Measurements from ENCODE around the gene BCO1.

The BCO1 gene

DNA sequence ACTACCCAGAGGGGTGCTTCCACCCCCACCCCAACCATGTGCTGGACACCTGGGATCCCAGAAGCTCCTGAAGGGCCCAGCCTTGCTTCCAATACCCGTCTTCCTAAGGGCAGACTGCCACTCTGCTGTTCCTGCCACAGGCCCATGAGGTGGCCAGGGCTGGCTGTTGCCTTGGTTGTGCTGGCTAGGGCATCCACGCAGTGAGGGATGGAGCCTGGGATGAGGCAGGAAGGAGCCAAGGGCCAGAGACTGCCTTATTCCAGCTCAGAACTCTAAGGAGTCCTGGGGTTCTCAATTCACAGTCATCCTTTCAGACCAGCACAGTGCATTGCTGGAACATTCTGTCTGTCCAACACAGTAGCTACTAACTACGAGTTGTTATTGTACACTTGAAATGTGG, 37.8 kb downstream of the BCO1 start:
- no peak for DNase-seq

DNA sequence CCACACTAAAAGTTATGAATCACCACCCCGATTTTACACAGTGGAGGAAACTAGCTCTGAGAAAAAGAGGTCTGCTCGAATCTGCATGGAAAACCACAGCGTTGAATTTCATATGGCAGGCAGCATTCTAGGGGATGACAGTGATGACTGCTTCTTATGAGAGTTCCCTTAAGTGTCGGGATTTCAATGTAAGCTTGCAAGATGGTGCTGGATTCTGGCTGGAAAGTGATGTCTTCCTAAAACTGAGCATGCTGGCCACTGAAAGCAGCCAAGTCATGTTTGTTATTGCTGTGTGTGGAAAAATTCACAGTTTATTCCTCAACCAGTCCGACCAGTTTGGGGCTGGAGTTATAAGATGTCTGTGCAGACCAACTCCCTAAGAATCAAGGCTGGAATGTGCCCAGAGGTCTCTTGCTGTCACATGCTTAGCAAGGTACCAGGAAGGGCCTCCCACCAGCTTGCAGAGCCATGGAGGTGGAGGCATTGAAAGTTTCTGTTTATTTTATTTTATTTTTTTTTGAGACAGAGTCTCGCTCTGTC, 39.1 kb downstream of the BCO1 start:
- DNase-seq: no peak

DNA sequence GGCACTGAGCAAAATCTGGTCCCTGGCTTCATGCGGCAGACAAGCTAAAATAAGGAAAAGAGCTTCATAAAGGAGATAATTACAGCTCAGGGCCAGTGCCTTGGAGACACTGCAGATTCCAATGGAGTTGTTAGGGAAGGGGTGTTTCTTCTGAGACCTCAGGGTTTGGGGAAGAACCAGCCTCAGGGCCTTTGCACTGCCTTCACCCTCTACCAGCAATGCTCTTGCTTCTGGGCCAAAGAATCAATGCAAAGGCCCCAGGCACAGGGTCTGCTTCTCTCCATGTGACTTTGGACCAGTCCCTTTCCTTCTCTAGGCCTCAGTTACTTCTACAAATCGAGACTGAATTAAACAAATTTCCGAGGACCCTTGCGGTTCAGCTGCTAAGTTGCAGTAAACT, 40.0 kb downstream of the BCO1 start:
- DNase-seq: no peak

DNA sequence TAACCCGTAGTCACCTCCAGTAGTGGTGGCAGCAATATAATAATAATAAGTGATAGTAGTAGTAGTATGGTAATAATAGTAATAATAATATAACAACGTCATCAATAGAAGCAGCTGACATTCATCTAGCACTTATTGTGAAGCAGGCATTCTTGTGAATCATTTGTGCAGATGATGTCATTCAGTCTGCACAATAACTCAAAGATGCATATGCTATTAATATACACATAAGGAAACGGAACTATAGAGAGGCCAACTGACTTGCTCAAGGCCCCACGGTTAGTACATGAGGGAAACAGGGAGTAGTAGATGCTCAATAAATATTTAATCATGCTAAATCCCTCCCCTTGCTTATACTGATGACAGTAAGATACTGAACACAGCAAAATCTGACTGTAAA, 40.9 kb downstream of the BCO1 start:
- no peak for DNase-seq

GRCh38 chr16:81280393-81280792, 41.9 kb downstream of the BCO1 start:
- no peak for DNase-seq

DNA sequence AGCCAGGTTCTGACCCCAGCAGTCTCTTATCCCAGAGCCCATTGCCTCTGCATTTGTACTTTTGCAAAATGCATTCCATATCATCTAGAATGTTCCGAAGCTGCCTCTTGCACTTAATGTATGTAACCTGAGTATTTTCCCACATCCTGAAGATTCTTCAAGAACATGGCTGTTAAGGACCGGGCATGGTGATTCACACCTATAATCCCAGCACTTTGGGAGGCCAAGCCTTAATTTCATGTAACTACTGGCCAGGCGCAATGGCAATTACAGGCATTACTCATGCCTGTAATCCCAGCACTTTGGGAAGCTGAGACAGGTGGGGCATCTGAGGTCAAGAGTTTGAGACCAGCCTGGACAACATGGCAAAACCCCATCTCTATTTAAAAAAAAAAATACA, 44.6 kb downstream of the BCO1 start:
- DNase-seq: no peak

- DNase-seq: no peak
Observed at GRCh38 chr16:81284995-81285600, 46.6 kb downstream of the BCO1 start.

DNA sequence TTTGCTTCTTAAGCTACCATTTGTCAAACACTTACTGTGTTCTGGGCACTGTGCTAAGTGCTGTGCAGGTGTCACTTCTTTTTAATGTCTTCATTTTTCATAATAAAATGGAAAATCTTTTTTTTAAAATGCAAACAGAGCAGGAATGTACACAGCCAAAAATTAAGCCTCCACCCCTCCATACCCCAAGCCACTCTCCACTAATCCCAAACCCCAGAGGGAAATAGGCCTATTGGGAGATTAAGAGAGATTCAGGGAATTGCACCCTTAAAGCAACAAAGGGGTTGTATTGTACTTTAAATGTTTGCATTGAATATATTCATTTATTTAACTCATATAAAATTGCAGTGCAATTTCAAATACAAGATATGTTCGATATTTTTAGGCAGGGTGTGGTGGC, 47.7 kb downstream of the BCO1 start:
- DNase-seq: no peak

DNA sequence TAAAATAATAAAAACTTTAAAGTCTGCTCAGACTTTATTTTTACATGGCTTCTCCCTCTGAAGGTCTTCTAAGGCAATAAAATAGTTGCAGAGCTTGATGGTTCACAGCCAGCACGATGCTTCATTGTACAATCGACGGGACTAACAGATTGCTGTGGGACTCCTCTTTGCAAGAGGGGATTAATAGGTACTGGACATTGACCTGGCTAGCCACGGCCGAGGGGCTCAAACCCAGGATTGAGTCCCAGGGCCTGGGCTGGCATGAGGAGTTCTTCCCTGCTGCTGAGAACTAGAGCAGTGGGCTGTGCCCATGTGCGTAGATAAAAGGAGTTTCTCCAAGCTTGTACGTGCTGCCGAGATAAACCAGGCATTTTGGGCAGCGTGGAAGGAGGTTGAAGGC, 52.6 kb downstream of the BCO1 start:
- DNase-seq: no peak

DNA sequence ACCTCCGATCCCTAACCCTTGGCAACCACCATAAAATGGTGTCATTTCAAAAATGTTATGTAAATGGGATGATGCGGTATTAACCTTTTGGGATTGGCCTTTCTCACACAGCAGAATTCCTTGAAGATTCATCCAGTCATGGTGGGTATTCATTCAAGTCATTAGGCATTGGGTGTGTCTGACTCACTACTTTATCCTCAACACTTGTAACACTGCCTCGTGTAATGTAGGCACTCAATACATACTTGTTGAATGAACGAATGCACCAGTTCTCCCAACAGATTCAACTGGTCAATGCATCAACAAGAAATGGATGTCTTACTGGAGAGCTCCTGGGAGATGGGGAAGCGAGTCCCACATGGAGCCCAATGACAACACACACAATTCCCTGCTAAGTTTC, 54.4 kb downstream of the BCO1 start:
- DNase-seq: no peak

DNA sequence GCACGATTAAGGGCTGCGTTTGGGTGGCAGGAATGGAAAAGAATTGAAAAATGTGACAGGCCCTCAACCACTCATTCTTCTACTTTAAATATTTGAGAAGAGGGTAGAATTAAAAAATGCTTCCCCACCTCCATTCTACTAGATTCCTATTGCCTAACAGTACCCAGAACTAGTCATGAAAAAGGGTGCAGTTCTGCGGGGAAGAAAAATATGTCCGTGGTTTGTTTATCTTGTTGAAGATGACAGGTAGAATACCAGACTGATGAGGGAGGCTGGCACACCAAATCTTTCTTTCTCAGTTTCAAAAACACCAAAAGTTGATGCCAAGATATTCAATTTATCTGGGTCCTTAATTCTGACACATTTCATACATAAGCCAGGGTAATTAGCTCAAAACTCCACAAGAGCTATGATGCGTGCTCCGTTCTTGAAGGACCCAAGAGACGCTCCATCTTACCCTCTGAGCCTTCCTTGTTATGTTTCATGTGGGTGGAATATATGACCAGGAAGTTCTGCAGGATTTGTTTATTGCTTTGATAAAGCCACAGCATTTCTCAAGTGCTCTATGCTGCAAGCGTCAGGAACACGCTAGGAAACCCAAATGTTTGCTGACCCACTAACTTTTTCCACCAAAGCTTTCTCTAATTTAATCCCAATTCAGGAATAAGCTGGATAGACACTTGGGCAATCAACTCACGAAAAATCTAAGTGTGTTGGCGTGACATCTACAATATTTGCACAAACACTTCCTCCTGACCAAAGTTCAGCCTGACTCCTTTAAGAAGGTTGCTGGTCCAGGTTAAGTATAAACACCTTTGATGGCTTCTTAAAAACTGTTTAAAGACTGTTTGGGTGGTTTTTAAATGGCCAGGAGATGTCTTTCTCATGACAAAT, 55.7 kb downstream of the BCO1 start:
- no peak for DNase-seq

DNA sequence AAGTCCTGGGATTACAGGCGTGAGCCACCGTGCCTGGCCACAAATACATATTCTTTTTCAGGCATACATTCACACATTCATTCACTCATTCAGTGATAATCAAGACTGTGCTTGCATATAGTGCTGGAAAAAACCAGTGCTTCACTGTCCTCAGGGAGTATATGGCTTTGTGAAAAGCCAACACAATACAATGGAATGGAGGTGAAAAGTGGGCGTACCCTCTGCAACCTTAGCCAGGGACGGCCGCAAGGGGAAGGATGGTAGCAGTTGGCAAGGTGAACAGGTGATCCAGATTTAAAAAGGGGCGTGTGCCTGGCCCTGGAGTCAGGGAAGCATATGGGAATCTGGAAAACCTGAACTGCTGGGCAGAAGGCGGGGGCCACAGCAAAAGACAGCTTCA, 58.1 kb downstream of the BCO1 start:
- DNase-seq: no peak

DNA sequence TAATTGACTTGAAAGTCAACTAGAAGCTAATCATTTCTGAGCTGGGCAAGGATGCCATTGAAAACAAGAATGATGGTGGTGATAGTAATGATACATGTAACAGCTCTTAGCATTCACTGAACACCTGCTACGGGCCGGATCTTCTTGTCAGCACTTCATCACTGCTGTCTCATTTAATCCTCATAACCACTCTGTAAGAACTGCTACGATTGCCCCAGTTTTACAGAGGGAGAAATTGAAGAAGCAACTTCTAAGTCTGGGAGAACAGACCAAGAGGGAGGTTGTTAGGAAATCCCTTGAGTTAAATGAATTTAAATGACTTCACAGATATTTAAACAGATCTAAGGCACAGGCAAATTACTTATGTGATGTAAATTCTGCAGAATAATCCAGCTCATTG, 69.3 kb downstream of the BCO1 start:
- DNase-seq: no peak

GRCh38 chr16:81310045-81310644, 71.7 kb downstream of the BCO1 start:
- DNase-seq: no peak

- no peak for DNase-seq
Observed at GRCh38 chr16:81311762-81312161, 73.3 kb downstream of the BCO1 start.

GRCh38 chr16:81313701-81314602, 75.5 kb downstream of the BCO1 start:
- DNase-seq: no peak

GRCh38 chr16:81314603-81315270, 76.2 kb downstream of the BCO1 start, which contains the start of gene GAN:
TSS of gene GAN (plus strand) at chr16:81314962. CDS start at chr16:81315114, 152 bp downstream.
- peak; percentile 86 for DNase-seq

DNA sequence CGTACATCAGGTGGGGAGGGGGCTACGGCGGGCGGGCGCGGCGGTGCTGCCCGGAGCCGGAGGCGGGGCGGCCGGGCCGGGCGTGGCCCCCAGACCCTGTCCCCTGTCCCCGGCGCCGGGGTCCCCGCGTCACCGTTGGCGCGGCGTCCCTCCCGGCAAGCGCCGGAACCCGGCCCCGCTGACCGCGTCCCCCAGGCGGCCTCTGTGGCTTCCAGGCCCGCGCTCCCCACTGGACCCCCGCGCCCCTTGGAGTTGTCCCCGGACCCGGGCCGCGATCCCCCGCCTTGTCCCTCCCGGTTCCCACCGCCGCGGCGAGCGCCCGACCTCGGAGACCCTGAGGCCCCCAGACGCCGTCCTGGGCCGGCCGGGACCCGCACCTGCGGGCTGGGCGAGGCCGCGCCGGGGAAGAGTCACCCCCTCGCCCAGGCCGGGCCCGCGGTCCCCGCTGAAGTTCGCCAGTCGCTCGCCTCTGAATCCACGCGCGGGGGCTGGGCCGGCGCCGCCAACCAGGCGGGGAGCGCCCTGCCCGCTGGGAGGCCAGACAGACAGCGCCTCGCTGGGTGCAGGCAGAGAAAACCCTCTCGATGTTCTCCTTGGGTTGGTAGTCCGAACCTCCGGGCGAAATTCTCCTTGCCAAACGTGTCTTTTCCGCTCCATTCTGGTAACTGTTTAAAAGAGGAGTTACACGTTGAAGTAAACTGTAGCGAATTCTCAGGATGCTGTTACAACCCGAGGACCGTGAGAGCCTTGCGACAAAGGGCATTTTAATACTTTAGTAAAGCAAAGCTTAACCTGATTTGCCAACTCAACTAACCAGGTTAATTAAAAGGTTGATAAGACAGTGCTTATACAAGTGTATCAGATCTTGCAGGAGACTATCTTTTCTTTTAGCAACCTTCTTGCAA, 77.0 kb downstream of the BCO1 start:
- DNase-seq: no peak

GRCh38 chr16:81316176-81316496, 77.6 kb downstream of the BCO1 start:
- DNase-seq: no peak

GRCh38 chr16:81318711-81319110, 80.2 kb downstream of the BCO1 start:
- DNase-seq: no peak

GRCh38 chr16:81319221-81319912, 80.9 kb downstream of the BCO1 start:
- no peak for DNase-seq
